ENCODE data around the gene PNISR. TPM values are rescaled to one million over a fixed set of nuclear protein-coding genes. Genes with fewer than 3 reads are reported as not detected.
"Not testable (repeated sequence)": the region's sequence is repeated elsewhere in the genome, so short reads cannot be mapped to it uniquely, and the experiment has no call there.

Gene PNISR, protein sequence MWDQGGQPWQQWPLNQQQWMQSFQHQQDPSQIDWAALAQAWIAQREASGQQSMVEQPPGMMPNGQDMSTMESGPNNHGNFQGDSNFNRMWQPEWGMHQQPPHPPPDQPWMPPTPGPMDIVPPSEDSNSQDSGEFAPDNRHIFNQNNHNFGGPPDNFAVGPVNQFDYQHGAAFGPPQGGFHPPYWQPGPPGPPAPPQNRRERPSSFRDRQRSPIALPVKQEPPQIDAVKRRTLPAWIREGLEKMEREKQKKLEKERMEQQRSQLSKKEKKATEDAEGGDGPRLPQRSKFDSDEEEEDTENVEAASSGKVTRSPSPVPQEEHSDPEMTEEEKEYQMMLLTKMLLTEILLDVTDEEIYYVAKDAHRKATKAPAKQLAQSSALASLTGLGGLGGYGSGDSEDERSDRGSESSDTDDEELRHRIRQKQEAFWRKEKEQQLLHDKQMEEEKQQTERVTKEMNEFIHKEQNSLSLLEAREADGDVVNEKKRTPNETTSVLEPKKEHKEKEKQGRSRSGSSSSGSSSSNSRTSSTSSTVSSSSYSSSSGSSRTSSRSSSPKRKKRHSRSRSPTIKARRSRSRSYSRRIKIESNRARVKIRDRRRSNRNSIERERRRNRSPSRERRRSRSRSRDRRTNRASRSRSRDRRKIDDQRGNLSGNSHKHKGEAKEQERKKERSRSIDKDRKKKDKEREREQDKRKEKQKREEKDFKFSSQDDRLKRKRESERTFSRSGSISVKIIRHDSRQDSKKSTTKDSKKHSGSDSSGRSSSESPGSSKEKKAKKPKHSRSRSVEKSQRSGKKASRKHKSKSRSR
- total RNA-seq (2014; rRNA removed; shearing (Covaris generic)), result 34.4 and 38.3 TPM in 2 replicates
- polyA plus RNA-seq (2015; cell fraction: cytosol; rRNA removed), result 13.1 and 27.7 TPM in 2 replicates
- 812 and 822 TPM in 2 replicates for polyA plus RNA-seq (2015; cell fraction: nucleus; rRNA removed)

- DNase-seq (ENCODE audit: low read depth, low spot score), result peak; percentile 98
- in situ Hi-C loops (cut with HindIII; ENCODE audit: low pct_unique_long_range_greater_than_20kb, low sequenced_read_pairs), result no loop called here
Observed at GRCh38 chr6:99424761-99425646, at the start of gene PNISR. Gene PNISR (minus strand): TSS chr6:99425308. CDS start chr6:99414659, 10,649 bp downstream.

GRCh38 chr6:99473730-99474129 is 48.6 kb upstream of the PNISR start:
- in situ Hi-C loops (cut with HindIII; ENCODE audit: low pct_unique_long_range_greater_than_20kb, low sequenced_read_pairs), result no loop called here
- DNase-seq (ENCODE audit: low read depth, low spot score), result no peak

DNA sequence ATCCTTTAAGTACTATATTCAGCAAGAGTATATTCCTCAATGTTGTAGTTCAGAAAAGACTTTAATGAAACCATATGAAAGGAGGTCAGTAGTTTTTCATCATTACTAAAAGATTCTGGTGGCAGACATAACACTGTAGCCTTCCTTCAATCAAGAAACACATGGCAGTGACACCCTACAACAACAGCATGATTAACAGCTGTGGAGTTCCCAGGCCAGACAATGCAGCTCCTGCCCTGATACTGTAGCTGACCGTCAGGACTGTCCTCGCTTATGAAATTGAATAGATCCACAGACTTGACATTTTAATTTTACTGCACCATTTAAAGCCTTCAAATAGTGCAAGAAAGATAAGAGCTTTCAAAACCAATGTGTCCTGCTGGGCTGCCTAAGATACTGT is 46.5 kb upstream of the PNISR start:
- DNase-seq (ENCODE audit: low read depth, low spot score), result no peak
- in situ Hi-C loops (cut with HindIII; ENCODE audit: low pct_unique_long_range_greater_than_20kb, low sequenced_read_pairs), result no loop called here

DNA sequence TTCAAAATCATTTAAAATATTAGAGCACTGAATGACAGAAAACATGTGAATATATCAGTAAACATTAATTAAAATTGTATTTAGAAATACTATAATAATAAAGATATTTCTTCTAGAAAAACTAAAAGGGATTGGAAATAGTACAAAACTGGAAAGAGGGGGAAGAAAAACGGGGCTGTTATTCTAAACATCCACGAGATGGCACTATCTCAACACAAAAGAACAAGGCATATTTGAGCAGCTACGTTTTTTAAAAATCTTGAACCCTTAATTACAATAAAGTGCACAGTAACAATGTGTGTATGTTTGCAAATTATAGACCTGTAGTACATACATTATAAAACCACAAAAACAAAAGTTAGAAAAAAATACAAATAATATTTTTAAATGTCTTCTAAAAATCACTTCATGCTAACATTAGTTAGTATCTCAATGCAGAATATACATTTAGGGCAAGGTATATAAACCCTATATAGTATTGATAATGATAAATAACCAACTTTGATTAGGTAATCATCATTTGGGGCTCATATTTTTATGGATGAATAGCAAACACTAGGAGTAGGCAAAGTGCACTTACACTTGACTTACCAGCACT is 42.5 kb upstream of the PNISR start:
- peak; percentile 41 for DNase-seq (ENCODE audit: low read depth, low spot score)
- in situ Hi-C loops (cut with HindIII; ENCODE audit: low pct_unique_long_range_greater_than_20kb, low sequenced_read_pairs), result no loop called here

DNA sequence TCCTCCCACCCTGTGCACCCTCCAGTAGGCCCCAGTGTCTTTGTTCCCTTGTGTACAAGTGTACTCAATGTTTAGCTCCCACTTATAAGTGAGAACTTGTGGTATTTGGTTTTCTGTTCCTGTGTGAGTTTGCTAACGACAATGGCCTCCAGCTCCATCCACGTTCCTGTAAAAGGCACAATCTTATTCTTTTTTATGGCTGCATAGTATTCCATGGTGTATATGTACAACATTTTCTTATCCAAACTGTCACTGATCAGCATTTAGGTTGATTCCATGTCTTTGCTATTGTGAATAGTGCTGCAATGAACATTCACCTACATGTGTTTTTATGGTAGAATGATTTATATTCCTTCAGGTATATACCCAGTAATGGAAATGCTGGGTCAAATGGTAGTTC is 34.0 kb upstream of the PNISR start:
- in situ Hi-C loops (cut with HindIII; ENCODE audit: low pct_unique_long_range_greater_than_20kb, low sequenced_read_pairs); DNase-seq (ENCODE audit: low read depth, low spot score): not testable (repeated sequence)

GRCh38 chr6:99458319-99458718 is 33.2 kb upstream of the PNISR start:
- peak; percentile 67 for DNase-seq (ENCODE audit: low read depth, low spot score)
- in situ Hi-C loops (cut with HindIII; ENCODE audit: low pct_unique_long_range_greater_than_20kb, low sequenced_read_pairs), result no loop called here

DNA sequence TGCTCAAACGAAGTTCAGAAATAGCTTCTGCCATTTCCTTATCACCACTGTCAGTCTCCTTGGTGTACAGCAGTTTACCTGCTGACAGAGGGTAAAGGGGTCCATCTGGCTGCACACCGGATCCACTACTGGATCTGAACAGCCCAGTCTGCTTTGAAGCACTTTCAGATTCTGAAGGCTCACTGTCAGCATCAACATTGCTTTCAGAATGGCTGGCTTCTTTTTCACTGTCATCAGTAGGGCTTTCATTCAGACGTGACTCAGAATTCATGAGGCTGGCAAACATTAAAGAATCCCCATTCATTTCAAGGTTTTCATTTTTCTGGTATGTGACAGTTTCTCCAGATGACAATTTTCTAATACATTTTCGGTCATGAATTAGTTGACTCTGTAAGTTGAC is 21.0 kb upstream of the PNISR start:
- in situ Hi-C loops (cut with HindIII; ENCODE audit: low pct_unique_long_range_greater_than_20kb, low sequenced_read_pairs), result no loop called here
- peak; percentile 48 for DNase-seq (ENCODE audit: low read depth, low spot score)

DNA sequence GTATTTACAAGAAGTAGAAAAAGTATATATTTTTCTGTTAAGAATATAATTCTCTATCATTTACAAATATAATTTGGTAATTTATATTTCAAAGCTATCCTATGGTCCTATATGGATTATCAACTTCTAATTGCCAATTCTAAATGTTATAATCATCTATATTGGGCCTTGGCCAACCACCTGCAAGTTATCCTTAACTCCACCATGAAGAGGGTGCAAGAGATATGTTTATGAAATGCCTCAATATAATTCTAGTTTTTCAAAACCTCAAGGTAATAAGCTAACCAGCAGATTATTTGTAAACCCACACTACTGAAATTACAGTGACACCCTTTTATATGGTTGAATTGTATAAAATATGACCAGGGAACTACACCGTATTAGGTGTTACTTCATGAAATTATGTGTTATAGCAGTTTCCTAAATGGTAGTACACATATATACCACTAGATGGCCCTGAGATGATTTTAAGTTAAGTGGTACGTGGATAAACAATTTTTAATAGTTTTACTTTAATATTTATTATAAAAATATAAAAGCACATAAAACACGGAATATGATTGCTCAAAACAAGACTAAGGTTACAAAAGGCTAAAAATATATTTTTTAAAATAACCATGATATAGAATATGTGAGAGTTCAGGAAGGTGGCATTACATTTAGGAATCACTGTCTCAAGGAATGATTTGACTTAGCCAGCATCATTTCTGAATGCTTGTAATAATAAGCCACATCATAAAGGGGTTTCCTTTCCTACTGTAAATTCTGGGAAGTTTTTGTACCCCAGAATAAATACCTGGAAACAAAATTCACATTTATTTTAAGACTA is 9.8 kb upstream of the PNISR start:
- peak; percentile 35 for DNase-seq (ENCODE audit: low read depth, low spot score)
- in situ Hi-C loops (cut with HindIII; ENCODE audit: low pct_unique_long_range_greater_than_20kb, low sequenced_read_pairs), result no loop called here

GRCh38 chr6:99432877-99433276 is 7.8 kb upstream of the PNISR start:
- in situ Hi-C loops (cut with HindIII; ENCODE audit: low pct_unique_long_range_greater_than_20kb, low sequenced_read_pairs), result no loop called here
- no peak for DNase-seq (ENCODE audit: low read depth, low spot score)

- peak; percentile 47 for DNase-seq (ENCODE audit: low read depth, low spot score)
- in situ Hi-C loops (cut with HindIII; ENCODE audit: low pct_unique_long_range_greater_than_20kb, low sequenced_read_pairs), result no loop called here
Observed at GRCh38 chr6:99431901-99432300, 6.8 kb upstream of the PNISR start.

- in situ Hi-C loops (cut with HindIII; ENCODE audit: low pct_unique_long_range_greater_than_20kb, low sequenced_read_pairs), result no loop called here
Observed at GRCh38 chr6:99427988-99428387, 2.9 kb upstream of the PNISR start.

GRCh38 chr6:99426451-99426757 is 1.3 kb upstream of the PNISR start:
- DNase-seq (ENCODE audit: low read depth, low spot score), result no peak
- in situ Hi-C loops (cut with HindIII; ENCODE audit: low pct_unique_long_range_greater_than_20kb, low sequenced_read_pairs), result no loop called here

More at GRCh38 chr6:99427988-99428387, 2.9 kb upstream of the PNISR start:
- DNase-seq (ENCODE audit: low read depth, low spot score), result no peak

DNA sequence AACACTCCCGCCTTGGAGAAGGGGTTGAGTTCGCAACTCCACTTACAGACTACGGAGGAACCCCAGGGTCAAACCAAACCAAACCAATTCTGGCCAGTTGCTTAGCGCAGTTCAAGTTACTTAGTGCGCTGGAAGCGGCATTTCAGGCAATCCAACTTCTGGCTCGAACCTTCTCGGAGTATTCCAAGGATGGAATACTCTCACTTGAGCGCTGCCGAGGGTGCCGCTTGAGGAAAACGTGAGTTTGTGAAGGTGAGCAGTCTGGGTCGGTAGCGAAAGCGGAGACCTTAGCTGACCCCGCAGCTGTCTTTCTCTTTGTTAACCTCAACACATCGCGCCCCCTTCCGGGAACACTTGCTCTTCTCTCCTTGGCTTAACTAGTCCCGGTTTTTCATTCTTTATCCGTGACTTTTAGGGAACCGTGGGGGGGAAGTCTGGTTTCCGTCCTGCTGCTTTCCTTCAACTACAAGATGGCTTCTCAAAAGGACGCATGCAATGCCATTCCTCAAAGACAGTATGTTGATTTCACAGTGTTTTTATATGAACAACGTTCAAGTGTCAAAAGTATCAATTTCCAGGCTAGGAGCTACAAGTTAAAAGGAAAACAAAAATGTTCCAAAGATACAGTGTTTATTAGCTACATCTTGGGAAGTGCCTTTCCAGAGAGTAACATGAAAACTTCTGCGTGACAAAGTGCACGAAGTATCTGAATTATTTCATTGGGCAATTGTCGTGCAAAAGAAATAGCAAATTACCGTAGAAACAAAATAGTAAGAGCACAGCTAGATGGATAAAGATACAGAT is 741 bp upstream of the PNISR start:
- in situ Hi-C loops (cut with HindIII; ENCODE audit: low pct_unique_long_range_greater_than_20kb, low sequenced_read_pairs), result no loop called here
- DNase-seq (ENCODE audit: low read depth, low spot score), result peak; percentile 96

DNA sequence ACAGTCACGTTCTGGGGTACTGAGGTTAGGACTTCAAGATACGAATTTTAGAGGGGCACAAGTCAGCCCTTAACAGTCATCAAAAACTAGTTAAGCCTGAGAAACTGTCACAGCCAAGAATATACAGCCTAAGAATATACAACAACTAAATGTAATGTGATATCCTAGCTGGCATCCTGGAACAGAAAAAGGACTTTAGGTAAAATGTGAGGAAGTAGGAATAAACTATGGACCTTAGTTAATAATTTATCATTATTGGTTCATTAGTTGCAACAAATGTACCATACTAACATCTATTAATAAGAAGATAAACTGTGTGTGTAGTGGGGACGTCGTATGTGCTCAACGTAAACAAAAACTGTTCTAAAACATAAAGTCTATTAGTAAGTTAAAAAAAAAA is 1.1 kb downstream of the PNISR start:
- DNase-seq (ENCODE audit: low read depth, low spot score), result no peak
- in situ Hi-C loops (cut with HindIII; ENCODE audit: low pct_unique_long_range_greater_than_20kb, low sequenced_read_pairs), result no loop called here

GRCh38 chr6:99422912-99423311 is 2.2 kb downstream of the PNISR start:
- in situ Hi-C loops (cut with HindIII; ENCODE audit: low pct_unique_long_range_greater_than_20kb, low sequenced_read_pairs), result no loop called here
- no peak for DNase-seq (ENCODE audit: low read depth, low spot score)
